Gastrocnemius medialis (tissue), 4 donors: Measurements from ENCODE around the gene LDB3.

ENCODE experiments used
- POLR2A ChIP-seq, 2 donors: fragments of 450-650 bp; IDR thresholded peaks; one replicate each; pipeline ENCODE4 v1.6.1; 2017; ENCODE audit warnings: antibody characterized with exemption in 2 of 2, mild to moderate bottlenecking in 2 of 2, moderate library complexity in 2 of 2
- TF ChIP-seq, protein P1 (sequence below), 5 experiments: fragments of 450-650 bp in 3 of 5; fragments of 200-600 bp in 2 of 5; sonication (generic) in 2 of 5; IDR thresholded peaks in 4 of 5; conservative IDR thresholded peaks in 1 of 5; 1 replicate in 4 of 5; 2 replicates in 1 of 5; pipeline ENCODE4 v1.5.1; 2016 to 2019; ENCODE audit warnings: antibody characterized with exemption in 5 of 5, mild to moderate bottlenecking in 3 of 5, moderate library complexity in 3 of 5

DNA sequence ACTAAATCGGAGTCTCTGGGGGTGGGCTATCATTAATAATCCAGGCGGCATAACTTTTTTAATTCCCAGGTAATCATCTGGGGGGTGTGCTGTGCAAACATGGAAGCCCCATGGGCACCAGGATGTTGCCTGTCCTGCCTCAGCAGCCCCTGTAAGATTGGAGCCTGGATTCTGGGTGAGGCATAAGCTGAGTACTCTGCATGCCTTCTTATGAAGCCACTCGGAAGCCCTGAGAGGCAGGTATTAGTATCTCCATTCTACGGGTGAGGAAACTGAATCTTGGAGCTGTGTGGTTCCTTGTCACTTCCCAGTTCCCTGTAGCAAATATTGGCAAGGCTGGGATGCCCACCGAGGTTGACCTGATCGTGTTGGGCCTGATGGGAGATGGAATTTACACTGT is 21.4 kb upstream of the LDB3 start:
- TF ChIP-seq, protein P1, sequence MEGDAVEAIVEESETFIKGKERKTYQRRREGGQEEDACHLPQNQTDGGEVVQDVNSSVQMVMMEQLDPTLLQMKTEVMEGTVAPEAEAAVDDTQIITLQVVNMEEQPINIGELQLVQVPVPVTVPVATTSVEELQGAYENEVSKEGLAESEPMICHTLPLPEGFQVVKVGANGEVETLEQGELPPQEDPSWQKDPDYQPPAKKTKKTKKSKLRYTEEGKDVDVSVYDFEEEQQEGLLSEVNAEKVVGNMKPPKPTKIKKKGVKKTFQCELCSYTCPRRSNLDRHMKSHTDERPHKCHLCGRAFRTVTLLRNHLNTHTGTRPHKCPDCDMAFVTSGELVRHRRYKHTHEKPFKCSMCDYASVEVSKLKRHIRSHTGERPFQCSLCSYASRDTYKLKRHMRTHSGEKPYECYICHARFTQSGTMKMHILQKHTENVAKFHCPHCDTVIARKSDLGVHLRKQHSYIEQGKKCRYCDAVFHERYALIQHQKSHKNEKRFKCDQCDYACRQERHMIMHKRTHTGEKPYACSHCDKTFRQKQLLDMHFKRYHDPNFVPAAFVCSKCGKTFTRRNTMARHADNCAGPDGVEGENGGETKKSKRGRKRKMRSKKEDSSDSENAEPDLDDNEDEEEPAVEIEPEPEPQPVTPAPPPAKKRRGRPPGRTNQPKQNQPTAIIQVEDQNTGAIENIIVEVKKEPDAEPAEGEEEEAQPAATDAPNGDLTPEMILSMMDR (IDR thresholded peaks at IDR 0.05 in 4 of 5, conservative IDR thresholded peaks at IDR 0.05 in 1 of 5): no peak
- no peak for TF ChIP-seq POLR2A (IDR thresholded peaks at IDR 0.05)
